HG02678 (cell line): Measurements from ENCODE around the gene GPC2.
A peak's percentile ranks its signal among the peaks of the same experiment; 100 is the strongest.
"Not testable (repeated sequence)": the region's sequence is repeated elsewhere in the genome, so short reads cannot be mapped to it uniquely, and the experiment has no call there.

Source experiments
- ATAC-seq: cut with Tn5 transposase; IDR thresholded peaks from one replicate; pipeline ENCODE4 v1.9.1; 2021; ENCODE audit warnings: mild to moderate bottlenecking, moderate library complexity; ENCODE audit not compliant: unreplicated experiment

Gene GPC2

DNA sequence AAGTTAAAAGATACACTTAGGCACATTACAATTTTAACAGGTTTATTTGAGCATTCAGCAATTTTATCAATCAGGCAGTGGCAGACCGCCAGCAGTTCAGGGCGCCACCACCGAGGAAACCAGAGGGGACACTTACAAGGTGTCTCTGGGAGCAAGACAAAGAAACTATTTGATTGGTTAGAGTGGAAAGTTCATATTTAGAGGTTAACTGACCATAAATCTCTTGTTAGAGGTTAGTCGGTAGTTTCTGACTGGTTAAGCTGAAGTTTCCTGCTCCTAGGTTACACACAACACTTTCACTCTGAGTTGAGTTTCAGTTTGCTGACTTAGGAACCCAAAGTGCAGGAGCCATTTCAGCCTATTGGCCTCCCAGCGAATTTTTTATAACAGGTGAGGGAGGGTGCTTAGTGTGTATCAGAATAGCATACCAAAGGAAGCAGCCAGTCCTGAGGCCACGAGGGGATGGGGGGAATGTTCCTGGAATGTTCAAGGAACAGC, 31.8 kb upstream of the GPC2 start:
- peak; percentile 69 for ATAC-seq

DNA sequence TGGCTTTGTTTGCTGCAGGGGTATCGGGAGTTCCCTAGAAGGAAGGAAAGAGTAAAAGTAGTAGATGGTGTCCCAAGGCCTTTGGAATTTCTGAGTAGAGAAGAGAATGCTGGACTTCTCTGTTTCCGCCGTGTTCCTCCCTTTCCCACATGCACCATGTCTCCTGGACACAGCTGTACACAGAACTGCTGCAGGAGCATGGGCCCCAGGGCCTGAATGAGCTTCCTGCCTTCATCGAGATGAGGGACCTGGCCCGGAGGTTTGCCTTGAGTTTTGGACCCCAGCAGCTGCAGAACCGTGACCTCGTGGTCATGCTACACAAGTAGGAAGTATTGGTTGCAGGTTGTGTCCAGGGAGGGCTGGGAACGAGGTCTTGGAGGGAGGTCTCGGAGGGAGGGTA, 27.3 kb upstream of the GPC2 start:
- no peak for ATAC-seq

DNA sequence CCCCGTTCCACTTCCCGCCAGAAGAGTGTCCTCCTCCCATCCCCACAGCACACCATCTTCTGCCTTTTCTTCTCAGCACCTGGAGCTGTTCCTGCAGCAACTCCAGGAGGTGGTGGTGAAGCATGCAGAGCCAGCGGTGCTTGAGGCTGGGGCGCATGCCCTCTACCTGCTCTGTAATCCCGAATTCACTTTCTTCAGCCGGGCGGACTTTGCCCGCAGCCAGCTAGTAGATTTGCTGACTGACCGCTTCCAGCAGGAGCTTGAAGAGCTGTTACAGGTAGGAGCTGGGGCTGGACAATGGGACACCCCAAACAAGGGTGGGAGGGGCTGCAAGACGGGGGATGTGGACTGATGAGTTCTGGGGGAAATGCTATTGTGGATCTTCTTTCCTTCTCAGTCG, 23.5 kb upstream of the GPC2 start:
- no peak for ATAC-seq

DNA sequence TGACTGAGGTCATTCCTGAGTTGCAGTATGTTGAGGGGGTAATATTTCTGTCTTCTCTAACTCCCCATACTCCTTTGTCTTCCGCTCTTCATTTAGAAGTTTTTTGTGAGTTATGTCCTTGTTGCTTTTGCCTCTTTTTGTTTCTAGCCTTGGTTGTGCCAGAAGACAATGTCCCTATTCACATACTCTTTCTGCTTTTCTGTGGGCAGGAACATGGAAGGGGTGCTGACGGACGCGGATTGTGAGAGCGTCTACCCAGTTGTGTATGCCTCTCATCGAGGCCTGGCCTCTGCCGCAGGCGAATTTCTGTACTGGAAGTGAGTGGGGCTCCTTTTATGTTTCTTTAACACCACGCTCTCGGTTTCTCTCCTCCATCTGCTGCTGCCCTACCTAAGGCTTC, 21.1 kb upstream of the GPC2 start:
- ATAC-seq: no peak

DNA sequence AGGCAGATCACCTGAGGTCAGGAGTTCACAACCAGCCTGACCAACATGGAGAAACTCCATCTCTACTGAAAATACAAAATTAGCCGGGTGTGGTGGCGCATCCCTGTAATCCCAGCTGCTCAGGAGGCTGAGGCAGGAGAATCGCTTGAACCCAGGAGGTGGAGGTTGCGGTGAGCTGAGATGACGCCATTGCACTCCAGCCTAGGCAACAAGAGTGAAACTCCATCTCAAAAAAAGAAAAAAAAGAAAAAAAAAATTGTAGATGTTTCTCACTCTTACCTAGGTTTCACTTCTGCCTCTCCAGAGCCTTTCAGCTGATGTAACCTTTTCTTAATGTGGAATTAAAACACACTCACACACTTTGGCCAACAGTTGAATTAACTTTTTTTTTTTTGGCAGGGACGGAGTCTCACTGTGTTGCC, 18.7 kb upstream of the GPC2 start:
- not testable (repeated sequence) for ATAC-seq

DNA sequence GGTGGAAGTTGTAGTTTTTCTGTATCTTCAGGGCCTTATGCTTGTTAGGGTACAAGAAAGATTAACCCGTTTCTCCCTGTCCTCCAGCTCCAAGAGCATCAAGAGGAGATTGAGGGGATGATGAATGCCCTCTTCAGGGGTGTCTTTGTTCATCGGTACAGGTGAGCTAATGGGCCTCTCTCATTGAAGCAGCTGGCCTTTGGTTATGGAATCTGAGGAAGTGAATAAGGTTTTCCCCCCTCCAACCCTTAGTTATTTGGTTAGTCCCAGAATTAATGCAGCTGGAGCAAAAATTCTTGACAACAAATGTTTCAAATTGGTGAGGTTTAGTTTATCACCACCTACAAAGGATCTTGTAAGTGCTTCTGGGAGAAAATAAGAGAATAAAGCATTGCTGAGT, 18.0 kb upstream of the GPC2 start:
- ATAC-seq: no peak

DNA sequence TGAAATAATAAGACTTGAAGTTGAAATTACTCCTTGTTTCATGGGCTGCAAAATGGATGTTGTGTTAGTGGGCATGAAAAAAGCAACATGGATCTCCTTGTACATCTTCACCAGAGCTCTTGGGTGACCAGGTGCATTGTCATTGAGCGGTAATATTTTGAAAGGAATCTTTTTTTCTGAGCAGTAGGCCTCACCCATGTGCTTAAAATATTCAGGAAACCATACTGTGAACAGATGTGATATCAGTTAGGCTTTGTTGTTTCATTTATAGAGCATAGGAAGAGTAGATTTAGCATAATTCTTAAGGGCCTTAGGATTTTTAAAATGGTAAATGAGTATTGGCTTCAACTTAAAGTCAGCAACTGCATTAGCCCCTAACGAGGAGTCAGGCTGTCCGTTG, 15.8 kb upstream of the GPC2 start:
- ATAC-seq: no peak

DNA sequence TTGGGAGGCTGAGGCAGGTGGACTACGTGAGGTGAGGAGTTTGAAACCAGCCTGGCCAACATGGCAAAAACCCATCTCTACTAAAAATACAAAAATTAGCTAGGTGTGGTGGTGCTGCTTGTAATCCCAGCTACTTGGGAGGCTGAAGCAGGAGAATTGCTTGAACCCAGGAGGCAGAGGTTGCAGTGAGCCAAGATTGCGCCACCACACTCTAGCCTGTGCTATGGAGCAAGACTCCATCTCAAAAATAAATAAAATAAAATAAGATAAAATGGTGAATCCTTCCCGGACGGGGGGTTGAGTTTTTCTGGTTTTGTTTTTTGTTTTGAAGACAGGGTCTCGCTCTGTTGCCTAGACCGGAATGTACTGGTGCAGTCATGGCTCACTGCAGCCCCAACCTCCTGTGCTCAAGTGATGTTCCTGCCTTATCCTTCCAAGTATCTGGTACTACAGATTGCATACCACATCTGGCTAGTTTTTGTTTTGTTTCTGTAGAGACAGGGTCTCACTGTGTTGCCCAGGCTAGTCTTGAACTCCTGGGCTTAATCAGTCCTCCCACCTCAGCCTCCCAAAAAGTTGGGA, 15.2 kb upstream of the GPC2 start:
- ATAC-seq: not testable (repeated sequence)

DNA sequence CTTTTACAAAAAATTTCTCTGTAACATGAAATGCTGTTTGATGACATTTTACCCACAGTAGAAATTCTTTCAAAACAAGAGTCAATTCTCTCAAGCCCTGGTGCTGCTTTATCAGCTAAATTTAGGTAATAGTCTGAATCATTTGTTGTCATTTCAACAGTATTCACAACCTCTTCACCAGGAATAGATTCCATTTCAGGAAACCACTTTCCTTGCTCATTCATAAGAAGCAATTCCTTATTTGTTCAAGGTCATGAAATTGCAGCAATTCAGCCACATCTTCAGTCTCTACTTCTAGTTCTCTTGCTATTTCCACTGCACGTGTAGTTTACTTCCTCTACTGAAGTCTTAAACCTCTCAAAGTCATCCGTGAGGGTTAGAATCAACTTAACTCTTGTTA, 14.6 kb upstream of the GPC2 start:
- no peak for ATAC-seq

DNA sequence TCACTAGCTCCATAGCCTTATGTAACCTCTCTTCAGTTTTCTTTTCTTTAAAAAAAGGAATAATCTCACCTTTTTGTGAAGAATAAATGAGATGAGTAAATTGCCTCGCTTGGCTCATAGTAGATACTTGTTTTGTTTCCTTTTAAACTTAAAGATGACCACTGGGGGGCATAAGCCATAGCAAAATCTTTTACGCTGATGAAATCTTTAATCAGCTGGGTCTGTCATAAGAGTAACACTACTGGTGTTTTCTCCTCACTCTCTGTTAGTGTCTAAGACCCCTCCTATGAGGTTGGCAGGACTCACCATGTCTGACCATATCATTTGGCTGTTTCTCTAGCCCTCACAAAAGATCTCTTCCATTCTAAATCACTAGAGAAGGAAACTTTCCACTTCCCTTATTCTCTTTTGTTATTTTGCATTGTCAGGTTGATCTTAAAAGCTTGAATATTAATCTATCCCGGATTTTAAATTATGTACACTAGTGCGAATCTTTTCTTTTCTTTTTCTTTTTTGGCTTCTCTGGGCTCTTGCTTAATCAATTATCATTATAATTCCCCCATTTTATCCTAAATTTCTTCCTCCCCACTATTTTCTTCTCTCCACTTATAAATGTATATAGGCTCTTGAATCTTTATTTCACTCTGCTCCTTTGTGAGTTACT, 13.0 kb upstream of the GPC2 start:
- no peak for ATAC-seq

DNA sequence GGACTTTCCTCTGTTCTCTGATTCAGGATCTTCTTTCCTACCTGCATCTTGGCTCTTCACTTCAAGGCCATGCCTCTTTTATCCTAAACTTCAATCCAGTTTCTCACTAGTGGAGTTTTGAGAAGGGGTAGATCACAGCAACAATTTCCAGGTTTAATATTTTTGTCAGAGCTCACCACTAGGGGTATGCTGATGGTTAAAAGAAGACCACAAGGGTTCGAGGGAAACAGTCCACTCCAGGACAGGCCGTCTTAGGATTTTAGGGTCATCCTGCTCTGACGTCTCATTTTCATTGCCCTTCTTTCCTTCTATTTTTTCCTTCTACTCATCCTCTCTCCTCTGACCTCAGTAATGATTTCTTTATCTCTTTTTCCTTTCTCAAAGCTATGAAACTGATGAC, 11.9 kb upstream of the GPC2 start:
- ATAC-seq: no peak

DNA sequence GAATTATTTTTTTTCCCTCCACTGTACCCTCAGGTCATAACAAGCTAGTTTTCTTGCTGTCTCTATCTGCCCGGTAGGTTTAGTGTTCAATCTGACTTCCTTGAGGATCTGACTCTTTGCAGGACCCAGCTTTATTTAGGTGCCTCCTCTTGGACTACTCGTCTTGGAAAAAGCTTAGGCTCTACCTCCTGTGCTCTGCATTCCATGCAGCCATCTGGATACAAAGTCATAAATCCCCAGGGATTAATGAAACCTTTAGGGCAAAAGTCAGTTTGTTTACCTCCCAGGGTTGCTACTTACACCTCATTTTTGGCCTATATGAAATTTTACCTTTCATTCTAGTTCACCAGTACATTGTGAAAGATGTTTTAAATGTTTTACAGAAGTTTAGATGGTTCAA, 8.5 kb upstream of the GPC2 start:
- ATAC-seq: no peak

DNA sequence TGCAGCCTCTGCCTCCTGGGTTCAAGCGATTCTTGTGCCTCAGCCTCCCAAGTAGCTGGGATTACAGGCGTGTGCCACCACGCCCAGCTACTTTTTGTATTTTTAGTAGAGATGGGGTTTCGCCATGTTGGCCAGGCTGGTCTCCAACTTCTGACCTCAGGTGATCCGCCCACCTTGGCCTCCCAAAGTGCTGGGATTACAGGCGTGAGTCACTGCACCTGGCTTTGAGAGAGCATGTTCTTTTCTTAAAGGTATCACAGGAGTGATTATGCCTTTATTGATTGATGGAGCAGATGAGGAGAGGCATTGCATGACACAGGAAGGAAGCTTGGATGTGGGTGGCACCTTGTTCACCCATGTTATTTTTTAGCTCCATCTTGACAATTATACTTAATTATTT, 5.9 kb upstream of the GPC2 start:
- not testable (repeated sequence) for ATAC-seq

DNA sequence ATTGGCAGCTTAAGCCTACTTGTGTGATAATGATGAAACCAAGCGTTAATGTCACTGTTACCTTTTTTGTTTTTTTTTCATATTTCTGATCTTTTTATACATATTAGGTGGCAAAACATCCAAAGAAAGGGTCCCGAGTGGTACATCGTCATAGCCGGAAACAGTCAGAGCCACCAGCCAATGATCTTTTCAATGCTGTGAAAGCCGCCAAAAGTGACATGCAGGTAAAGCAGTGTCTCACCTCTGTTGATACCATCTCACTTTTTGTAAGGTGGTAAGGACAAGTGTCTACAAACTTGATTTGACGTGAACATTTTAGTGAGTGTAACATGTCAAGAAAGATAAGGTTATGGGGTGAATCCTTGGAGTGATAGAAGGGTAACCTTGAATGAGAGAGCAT, 5.4 kb upstream of the GPC2 start:
- ATAC-seq: not testable (repeated sequence)

DNA sequence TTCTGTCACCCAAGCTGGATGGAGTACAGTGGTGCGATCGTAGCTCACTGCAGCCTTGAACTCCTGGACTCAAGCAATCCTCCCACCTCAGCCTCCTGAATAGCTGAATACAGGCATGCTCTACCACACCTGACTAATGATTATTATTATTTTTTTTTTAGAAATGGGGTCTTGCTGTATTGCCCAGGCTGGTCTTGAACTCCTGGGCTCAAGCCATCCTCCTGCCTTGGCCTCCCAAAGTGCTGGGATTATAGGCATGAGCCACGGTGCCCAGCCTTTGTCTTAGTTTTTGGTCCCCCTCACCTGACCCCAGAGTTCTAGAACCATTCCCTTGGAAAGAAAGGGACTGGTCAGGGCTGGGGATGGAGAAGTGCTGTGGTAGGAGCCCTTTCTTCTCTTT, 2.9 kb upstream of the GPC2 start:
- ATAC-seq: not testable (repeated sequence)

DNA sequence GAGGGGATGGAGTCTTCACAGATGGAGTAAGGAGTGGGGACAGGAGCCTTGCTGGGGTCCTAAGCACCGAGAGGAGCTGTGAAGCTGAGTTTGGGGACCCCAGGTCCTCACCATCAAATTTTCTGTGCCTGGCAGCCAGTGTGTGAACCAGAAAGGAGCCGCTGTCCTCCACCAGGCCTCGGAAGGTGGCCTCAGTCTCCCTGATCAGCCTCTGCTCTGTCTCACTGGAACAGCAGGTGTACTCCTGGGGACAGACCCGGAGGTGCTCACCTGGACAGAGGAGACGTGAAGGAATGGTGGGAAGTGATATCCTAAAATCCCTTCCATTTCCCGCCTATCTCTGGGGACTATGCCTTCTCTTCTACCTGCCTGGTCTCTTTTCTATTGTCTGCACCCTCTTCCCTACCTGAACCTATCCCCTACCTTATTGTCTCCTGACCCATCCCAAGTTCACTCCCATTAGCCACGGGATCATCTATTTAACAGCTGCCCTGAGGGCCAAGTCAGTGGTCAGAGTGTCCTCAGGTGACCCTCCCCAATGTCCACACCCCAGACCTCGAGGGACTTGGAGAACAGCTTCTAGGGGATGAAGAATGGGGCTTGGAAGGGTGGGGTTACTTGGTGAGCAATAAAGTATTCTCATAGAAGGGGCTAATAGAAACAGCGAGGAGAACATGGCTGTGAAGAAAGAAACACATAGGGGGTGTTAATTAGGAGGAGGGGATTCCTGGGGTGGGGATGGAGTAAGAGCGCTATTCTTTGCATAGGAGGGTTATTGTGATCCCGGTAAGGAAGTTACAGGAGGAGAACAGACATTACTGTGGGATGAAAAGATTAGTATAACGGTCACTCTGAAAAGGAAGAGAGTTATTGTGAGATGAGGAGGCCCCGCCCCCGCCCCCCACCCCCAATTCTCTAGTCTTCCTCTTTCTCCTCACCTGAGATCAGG, 811 bp downstream of the GPC2 start:
- no peak for ATAC-seq

DNA sequence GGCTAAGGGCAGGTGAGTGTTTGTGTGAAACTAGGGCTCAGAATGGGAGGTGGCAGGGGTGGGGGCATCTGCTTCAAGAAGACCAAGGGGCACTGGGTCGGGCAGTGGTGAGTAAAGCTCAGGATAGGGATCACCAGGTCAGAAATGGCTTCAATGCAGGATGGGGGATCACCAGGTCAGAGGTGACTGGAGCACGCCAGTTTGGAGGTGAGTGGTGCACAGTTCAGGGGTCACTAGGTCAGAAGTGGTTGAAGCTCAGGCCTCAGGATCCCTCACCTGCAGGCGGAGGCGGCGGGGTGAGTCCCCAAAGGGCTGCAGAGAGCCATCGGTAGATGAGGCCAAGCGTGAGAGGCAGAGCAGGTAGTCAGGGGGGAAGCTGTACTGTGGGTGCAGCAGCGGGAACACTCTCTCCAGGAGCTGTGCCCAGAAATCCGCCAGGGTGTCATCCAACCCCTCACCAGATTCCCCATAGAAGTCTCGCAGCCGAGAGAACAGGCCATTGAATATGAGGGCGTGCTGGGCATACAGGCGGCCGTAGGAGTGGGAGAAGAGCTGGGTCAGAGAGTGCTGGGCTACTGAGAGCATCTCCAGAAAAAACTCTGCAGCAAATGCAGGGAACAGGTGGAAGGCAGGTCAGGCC, 1.8 kb downstream of the GPC2 start:
- ATAC-seq: no peak

DNA sequence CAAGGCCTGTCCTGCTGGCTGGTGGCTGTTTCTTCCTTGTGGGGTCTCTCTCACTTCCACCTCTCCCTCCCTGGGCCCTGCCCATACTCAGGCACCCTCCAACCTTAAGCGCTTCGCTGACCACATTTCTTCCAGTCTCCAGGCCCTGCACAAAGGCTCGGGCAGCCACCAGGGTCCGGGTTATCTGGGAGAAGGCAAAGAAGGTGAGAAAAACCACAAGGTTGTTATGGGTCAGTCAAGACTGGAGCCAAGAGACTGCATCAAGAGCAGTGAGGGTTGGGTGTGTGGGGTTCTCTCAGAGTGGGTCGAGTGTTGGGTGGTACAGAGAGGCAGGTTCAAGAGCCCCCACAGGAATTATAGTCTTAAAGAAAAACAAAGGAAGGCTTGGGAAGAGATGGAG, 2.6 kb downstream of the GPC2 start:
- ATAC-seq: no peak

DNA sequence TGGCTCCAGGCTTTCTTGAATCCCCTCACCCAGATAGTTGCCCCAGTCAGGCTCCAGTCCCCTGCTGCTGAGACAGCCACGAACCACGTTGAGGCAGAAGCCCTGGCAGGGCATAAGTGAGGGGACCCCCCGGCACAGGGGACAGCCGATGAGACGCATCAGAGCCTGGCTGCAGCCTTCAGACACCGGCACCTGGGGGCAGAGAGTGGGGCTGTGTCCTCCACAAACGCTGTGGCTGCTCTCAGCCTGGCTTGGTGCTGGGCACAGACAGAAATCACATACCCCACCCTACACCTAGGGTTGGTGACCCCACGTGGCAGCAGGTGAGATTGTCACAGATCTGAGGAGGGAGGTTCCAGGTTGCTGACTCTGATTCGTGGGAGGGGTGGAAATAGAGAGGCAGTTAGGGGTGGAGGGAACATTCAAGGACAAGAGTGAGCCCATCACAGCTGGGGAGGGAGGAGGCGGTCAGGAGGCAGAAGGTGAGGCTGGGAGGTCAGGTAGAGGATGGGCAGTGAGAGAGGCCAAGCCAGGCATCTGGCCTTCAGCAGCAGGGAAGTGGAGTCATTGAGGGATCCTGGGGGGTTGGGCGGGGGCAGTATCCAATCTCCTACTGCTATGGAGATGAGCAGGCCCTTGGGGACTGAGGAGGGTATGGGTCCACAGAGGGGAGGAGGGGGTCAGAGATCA, 3.2 kb downstream of the GPC2 start:
- ATAC-seq: no peak

DNA sequence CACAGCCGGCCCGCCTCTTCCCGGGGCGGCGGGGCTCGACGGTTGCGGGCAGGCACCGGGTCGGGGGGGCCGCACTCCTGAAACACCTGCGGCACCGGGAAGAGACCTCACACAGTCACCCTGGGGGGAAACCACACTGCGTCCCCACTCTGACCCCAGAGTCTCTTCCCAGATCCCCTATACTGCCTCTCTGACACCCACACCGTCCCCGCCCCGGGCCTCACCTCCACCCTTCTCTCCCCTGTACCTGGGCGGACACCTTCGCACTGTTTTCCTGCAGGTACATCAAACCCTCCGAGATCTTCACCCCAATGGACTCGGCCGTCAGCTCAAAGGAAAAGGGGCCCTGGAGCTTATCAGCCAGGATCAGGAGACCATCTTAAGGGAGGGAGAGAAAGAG, 5.3 kb downstream of the GPC2 start:
- no peak for ATAC-seq
